ENCODE results near the gene RPAP3.

RPAP3 gene

GRCh38 chr12:47743311-47743860 is 37.6 kb upstream of the RPAP3 start:
- DNase-seq (no peak), ATAC-seq (no peak)

GRCh38 chr12:47742253-47742825 is 36.5 kb upstream of the RPAP3 start:
- ATAC-seq (peak; percentile 24), DNase-seq (peak; percentile 86)

GRCh38 chr12:47741340-47741703 is 35.5 kb upstream of the RPAP3 start:
- peak; percentile 50 for ATAC-seq
- peak; percentile 70 for DNase-seq

- ATAC-seq = no peak
- DNase-seq = no peak
These were observed 34.9 kb upstream of the RPAP3 start for GRCh38 chr12:47740606-47741339.

GRCh38 chr12:47739979-47740378 is 34.1 kb upstream of the RPAP3 start:
- DNase-seq = no peak
- ATAC-seq = no peak

GRCh38 chr12:47739297-47739696 is 33.5 kb upstream of the RPAP3 start:
- DNase-seq (no peak), ATAC-seq (no peak)

- DNase-seq (no peak), ATAC-seq (no peak)
These were observed 32.2 kb upstream of the RPAP3 start for GRCh38 chr12:47737936-47738594.

- DNase-seq = no peak
These were observed 31.2 kb upstream of the RPAP3 start for GRCh38 chr12:47736877-47737676.

GRCh38 chr12:47736216-47736615 is 30.4 kb upstream of the RPAP3 start:
- ATAC-seq (no peak), DNase-seq (no peak)

More at GRCh38 chr12:47736877-47737676, 31.2 kb upstream of the RPAP3 start:
- ATAC-seq = no peak

GRCh38 chr12:47735649-47736048 is 29.8 kb upstream of the RPAP3 start:
- DNase-seq (no peak), ATAC-seq (no peak)

- ATAC-seq (no peak), DNase-seq (no peak)
These were observed 29.1 kb upstream of the RPAP3 start for GRCh38 chr12:47734725-47735480.

GRCh38 chr12:47733142-47733541 is 27.3 kb upstream of the RPAP3 start:
- DNase-seq (no peak), ATAC-seq (no peak)

GRCh38 chr12:47732504-47732903 is 26.7 kb upstream of the RPAP3 start:
- DNase-seq (no peak), ATAC-seq (no peak)

- DNase-seq (no peak), ATAC-seq (no peak)
These were observed 25.9 kb upstream of the RPAP3 start for GRCh38 chr12:47731723-47732122.

GRCh38 chr12:47730341-47730744 is 24.5 kb upstream of the RPAP3 start:
- DNase-seq (no peak), ATAC-seq (no peak)

GRCh38 chr12:47729233-47729632 is 23.4 kb upstream of the RPAP3 start:
- DNase-seq (no peak), ATAC-seq (no peak)

- DNase-seq (peak; percentile 19), ATAC-seq (peak; percentile 48)
These were observed 20.1 kb upstream of the RPAP3 start for GRCh38 chr12:47725893-47726292.

- DNase-seq (no peak), ATAC-seq (no peak)
These were observed 19.4 kb upstream of the RPAP3 start, which contains the start of gene ENDOU for GRCh38 chr12:47725091-47725772. TSS of gene ENDOU (minus strand) at chr12:47725490. CDS start at chr12:47725413, 77 bp downstream.

- no peak for DNase-seq
These were observed 17.3 kb upstream of the RPAP3 start for GRCh38 chr12:47722941-47723631.

GRCh38 chr12:47722136-47722834 is 16.5 kb upstream of the RPAP3 start:
- ATAC-seq (no peak), DNase-seq (no peak)

More at GRCh38 chr12:47722941-47723631, 17.3 kb upstream of the RPAP3 start:
- ATAC-seq = peak; percentile 48
